ENCODE data around the gene GULP1.

- no peak for TF ChIP-seq POLR2A (IDR thresholded peaks at IDR 0.05)
- no peak for TF ChIP-seq CTCF (IDR thresholded peaks at IDR 0.05)
Observed at GRCh38 chr2:188444106-188444835, 152.6 kb downstream of the GULP1 start.
